OCI-LY1 (cell line): ENCODE measurements around the gene CMBL.

ENCODE experiments used
- CTCF ChIP-seq: fragments of 200-600 bp; sonication (generic), shearing (Covaris generic); IDR thresholded peaks from 2 replicates; pipeline ENCODE4 v1.5.1; 2017; ENCODE audit warnings: mild to moderate bottlenecking, antibody characterized with exemption, low read length, moderate library complexity, mixed read lengths
- EZH2 ChIP-seq: fragments of 200-600 bp; sonication (generic), shearing (Covaris generic); IDR thresholded peaks from 2 replicates; pipeline ENCODE4 v1.8.0; 2017; ENCODE audit warnings: borderline replicate concordance, mixed run types, mild to moderate bottlenecking, antibody characterized with exemption, low read length, moderate library complexity, mixed read lengths

- peak; percentile 93 for TF ChIP-seq CTCF
- no peak for TF ChIP-seq EZH2
Observed at GRCh38 chr5:10283927-10284635, 23.6 kb downstream of the CMBL start.
